ENCODE data around the gene NPFF.

The NPFF gene

GRCh38 chr12:53513712-53514410 lies 6.6 kb upstream of the NPFF start:
- no peak for DNase-seq

GRCh38 chr12:53510181-53510812 lies 3.0 kb upstream of the NPFF start:
- DNase-seq, result no peak

- DNase-seq, result peak; percentile 76
These were observed 1.4 kb upstream of the NPFF start for GRCh38 chr12:53508534-53509170.

GRCh38 chr12:53507603-53507885 lies 260 bp upstream of the NPFF start:
- DNase-seq, result no peak

GRCh38 chr12:53506450-53506785 lies 866 bp downstream of the NPFF start:
- DNase-seq, result no peak

GRCh38 chr12:53505555-53506449 lies 1.5 kb downstream of the NPFF start:
- DNase-seq, result no peak

- no peak for DNase-seq
These were observed 2.2 kb downstream of the NPFF start for GRCh38 chr12:53505086-53505485.

- no peak for DNase-seq
These were observed 3.0 kb downstream of the NPFF start for GRCh38 chr12:53504004-53504920.

GRCh38 chr12:53502983-53503728 lies 4.1 kb downstream of the NPFF start:
- no peak for DNase-seq

GRCh38 chr12:53502331-53502730 lies 5.0 kb downstream of the NPFF start:
- DNase-seq, result no peak

GRCh38 chr12:53501615-53502181 lies 5.6 kb downstream of the NPFF start:
- DNase-seq, result no peak

GRCh38 chr12:53500776-53501614 lies 6.3 kb downstream of the NPFF start, which contains the start of gene TARBP2:
TARBP2 (plus strand) TSS chr12:53501283; CDS start chr12:53501409, 126 bp downstream.
- DNase-seq, result peak; percentile 99

- no peak for DNase-seq
These were observed 7.0 kb downstream of the NPFF start for GRCh38 chr12:53500142-53500775.

- DNase-seq, result no peak
These were observed 7.8 kb downstream of the NPFF start, which contains the start of gene MAP3K12 for GRCh38 chr12:53499266-53500141. MAP3K12 (minus strand) TSS chr12:53499458; CDS start chr12:53487391, 12,067 bp downstream.

GRCh38 chr12:53498235-53498630 lies 9.1 kb downstream of the NPFF start:
- DNase-seq, result no peak

GRCh38 chr12:53497461-53497860 lies 9.8 kb downstream of the NPFF start:
- DNase-seq, result no peak

GRCh38 chr12:53496752-53497032 lies 10.6 kb downstream of the NPFF start:
- no peak for DNase-seq

- DNase-seq, result no peak
These were observed 11.2 kb downstream of the NPFF start for GRCh38 chr12:53495903-53496751.
